GM18502 (cell line): ENCODE results near the gene LRRFIP1.
"Not testable (repeated sequence)": the region's sequence is repeated elsewhere in the genome, so short reads cannot be mapped to it uniquely, and the experiment has no call there.

ENCODE experiments used
- ATAC-seq: cut with Tn5 transposase; IDR thresholded peaks from one replicate; pipeline ENCODE4 v1.9.1; 2021; ENCODE audit warnings: mild to moderate bottlenecking; ENCODE audit not compliant: unreplicated experiment, poor library complexity

The LRRFIP1 gene, protein sequence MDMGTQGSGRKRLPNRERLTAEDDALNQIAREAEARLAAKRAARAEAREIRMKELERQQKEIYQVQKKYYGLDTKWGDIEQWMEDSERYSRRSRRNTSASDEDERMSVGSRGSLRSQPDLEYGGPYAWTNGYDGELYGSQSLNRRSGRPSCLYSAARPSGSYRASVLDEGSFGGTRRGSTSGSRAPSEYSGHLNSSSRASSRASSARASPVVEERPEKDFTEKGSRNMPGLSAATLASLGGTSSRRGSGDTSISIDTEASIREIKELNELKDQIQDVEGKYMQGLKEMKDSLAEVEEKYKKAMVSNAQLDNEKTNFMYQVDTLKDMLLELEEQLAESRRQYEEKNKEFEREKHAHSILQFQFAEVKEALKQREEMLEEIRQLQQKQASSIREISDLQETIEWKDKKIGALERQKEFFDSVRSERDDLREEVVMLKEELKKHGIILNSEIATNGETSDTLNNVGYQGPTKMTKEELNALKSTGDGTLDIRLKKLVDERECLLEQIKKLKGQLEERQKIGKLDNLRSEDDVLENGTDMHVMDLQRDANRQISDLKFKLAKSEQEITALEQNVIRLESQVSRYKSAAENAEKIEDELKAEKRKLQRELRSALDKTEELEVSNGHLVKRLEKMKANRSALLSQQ

DNA sequence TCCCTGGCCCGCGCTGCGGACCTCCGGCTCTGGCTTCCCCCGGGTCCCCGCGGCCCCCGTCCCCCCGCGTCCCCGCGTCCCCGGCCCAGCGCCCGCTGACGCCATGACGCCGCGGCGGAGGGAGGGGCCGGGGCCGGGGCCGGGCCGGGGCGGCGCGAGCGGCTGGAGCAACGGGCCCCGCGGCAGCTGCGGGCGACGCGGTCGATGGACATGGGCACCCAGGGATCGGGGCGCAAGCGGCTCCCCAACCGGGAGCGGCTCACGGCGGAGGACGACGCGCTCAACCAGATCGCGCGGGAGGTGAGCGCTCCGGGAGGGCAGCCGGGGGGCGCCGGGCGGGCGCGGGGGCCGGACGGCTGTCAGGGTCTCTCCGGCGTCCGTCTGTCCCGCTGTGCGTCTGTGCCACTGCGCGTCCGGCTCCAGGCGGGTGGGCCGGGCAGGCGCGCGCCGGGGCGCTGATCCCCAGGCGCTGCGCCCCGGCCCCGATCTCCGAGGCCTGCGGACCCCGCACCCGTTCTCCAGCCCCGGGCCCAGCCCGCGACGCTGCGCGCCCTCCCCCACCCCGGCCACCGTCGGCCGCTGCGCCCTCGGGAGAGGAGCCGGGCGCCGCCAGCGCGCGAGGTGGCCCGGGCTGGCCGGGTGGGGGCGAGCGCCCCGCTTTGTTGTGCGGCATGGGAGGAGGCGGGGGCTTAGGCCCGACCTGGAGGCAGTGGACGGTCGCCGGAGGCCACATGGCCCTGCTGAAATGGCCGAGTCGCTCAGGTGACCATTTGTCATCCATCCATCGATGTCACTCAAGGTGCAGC lies at the start of gene LRRFIP1:
Gene LRRFIP1 (plus strand): TSS at position 147 of the 806 bp plus-strand sequence. CDS start 58 bp downstream, at position 205.
- no peak for ATAC-seq

DNA sequence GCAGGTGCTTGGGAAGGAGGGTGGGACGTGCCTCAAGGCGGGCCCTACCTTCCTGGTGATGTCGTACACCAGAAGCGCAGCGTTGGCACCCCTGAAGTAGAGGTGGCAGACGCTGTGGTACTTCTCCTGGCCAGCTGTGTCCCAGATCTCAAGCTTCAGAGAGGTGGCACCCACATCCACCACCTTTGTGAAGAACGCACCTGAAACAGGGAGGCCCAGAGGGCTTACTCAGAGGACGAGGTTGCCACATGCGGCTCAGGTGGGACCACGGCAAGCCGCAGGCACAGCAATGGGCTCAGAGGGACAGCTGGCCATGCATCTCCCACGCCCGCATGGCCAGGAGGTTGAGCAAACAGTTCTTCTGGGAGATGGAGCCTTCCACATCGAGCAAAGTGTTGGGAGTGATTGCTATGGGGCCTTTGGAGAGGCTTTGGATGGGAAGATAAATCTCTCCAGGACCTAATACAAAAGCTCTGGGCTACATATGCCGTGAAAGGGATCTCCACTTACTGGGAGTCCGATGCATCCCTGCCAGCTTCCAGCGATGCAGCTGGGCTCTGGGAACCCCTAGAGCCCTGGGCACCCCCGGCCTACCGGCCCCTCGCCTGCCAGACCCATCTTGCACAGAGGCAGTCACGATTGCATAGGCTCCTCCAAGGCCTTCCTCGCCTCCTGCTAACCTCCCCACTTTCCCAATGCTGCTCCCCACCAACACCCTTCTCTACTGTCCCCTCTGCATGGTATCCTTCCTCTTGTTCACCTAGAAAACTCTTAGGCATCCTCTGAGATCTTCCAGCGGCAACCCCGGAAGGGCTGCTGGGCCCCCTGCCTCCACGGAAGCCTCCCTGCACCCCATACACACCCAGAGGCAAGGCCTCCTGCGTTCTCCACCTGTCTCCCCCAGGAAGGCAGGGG lies 49.2 kb upstream of the LRRFIP1 start:
- ATAC-seq = no peak

DNA sequence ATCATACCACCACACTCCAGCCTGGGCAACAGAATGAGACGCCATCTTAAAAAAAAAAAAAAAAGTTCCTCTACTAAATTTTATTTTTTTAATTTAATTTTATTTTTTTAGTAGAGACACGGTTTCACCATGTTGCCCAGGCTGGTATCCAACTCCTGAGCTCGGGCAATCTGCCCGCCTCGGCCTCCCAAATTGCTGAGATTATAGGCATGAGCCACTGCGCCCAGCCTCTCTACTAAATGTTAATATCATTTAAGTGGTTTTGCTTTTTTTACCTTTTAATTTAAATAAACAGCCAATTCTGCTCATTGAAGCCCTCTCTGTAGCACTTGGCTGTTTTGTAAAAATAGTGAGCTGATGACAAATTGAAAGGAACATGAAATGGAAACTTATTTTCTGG lies 46.1 kb upstream of the LRRFIP1 start:
- ATAC-seq = no peak

DNA sequence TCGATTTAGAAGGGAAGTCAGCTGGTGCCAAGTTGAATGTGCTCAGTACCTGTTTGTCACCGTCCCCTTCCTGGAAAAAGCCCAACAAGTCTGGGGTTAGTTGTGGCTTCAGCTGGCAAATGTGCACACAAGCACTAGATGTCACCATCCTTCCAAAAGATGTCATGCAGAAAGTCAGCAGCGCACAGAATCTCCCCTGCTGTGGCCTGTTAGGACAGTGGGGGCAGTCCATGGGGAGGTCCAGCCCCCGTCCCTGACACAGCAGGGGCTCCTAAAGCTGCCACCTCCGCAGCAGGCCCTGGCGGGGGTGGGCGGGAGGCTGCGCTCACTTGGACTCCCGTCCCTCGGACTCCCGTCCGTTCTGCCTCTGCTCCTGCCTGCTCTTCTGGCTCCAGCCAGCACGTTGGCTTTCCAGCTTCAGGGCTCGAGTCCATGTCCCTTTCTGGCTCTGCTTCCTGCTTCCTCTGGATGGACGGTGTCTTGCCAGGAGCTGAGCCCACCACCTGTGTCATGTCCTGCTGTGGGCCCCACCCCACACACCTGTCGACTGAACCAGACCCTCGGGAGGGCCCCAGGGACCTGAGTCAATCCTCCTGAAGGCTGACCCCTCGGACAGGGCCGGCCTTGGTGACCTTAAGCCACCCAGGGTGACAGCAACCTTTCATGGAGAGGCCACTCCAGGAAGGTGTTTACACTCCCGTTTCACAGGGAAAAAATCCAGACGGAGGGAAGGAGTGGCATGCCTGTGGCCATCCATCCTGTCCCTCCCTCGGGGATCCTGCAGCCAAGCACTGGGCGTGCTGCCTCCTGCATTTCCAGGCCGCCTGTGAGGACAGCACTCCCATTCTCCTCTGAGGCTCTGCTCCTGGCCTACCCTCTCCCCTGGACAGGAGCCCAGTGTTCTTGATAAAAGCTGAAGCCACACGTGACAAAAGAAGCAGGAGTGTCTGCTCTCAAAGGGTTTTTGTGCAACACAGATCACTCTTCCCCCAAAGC lies 45.3 kb upstream of the LRRFIP1 start:
- ATAC-seq = no peak

DNA sequence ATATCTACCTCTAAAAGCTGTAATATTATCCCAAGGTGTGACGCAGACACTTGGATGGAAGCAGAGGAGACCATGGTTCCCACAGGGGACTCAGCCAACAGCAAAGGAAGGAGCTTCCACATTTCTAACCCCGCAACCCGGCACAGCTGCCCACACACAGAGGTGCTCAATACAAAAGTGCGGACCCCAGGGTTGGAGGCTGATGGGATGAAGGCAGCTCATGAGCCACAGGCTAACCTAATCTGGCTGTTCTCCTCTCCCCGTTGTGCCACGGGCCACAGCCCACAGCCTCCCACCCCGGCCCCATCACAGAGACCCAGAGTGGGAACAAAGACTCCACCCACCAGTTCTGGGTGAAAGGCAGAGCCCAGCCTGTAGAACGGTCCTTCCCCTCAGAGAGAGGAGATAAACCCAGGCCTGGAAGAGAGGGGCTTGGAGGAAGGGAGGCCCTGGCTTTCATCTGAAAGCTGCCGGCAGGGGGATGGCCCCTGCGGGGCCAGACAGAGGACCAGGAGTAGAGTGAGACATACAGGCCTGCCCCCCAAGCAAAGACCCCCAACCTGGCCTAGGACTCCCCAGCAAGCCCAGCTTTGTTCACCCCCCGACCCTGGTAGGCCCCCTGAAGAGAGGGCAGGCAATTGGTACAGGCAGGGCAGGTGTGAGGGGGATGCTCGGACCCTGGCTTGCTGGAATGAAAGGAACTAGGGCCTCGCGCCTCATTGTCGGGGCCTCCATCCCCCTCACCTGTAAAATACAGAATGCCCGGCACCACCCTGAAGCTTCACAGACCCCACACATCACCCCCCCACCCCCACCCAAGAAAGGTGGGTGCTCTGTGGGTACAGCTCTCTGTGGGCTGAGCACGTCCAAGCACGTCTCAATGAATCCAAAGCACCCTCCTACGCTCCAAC lies 43.7 kb upstream of the LRRFIP1 start:
- no peak for ATAC-seq

DNA sequence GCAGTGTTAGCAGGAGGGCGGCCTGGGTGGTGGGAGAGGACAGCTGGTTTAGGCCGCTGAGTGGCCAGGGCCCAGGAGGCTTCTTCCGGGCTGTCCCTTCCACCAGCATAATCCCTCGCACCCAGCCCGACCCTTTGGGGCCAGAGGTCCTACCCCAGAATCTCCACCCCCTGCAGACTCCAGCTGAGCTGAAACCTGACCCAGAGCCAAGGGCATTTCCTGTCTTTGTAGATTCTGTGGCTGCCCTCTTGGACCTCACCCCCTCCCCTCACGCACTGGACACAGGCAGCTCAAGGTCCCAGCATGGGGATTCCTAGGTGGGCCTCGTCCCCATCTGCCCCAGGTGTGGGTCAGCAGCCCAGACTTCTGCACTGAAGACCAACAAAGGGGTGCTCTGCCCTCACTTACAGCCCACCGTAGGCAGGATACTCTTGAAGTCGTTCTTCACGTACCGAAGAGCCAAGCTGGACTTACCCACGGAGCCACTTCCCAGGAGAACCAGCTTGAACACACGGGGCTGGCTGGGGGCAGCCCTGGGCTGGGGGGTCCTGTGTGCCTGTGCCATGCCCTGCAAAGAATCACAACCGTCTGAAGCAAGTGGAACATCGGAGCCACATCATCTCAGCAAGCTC lies 41.7 kb upstream of the LRRFIP1 start:
- ATAC-seq = no peak

DNA sequence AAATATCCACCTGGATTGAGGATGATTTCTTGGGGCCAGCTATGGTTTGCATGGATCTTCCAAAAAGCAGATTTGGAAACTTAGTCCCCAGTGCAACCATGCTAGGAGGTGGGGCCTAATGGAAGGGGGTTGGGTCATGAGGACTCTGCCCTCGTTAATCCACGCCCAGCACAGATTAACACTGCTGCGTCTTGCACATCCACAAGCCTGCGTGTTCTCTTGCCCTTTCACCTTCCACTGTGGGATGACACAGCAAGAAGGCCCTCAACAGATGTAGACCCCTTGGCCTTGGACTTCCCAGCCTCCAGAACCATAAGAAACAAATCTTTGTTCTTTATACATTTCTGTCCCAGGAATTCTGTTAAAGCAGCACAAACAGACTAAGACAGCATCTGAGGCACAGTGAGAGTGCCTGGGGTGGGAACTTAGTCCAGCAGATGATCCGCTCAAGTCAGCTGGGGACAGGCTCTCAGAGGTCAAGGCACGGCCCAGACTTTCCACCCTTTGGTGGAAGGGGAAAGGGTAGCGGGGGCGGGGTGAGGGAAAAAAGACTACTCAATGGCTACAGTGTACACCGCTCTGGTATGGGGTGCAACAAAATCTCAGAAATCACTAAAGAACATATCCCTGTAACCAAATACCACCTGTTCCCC lies 39.2 kb upstream of the LRRFIP1 start:
- no peak for ATAC-seq

DNA sequence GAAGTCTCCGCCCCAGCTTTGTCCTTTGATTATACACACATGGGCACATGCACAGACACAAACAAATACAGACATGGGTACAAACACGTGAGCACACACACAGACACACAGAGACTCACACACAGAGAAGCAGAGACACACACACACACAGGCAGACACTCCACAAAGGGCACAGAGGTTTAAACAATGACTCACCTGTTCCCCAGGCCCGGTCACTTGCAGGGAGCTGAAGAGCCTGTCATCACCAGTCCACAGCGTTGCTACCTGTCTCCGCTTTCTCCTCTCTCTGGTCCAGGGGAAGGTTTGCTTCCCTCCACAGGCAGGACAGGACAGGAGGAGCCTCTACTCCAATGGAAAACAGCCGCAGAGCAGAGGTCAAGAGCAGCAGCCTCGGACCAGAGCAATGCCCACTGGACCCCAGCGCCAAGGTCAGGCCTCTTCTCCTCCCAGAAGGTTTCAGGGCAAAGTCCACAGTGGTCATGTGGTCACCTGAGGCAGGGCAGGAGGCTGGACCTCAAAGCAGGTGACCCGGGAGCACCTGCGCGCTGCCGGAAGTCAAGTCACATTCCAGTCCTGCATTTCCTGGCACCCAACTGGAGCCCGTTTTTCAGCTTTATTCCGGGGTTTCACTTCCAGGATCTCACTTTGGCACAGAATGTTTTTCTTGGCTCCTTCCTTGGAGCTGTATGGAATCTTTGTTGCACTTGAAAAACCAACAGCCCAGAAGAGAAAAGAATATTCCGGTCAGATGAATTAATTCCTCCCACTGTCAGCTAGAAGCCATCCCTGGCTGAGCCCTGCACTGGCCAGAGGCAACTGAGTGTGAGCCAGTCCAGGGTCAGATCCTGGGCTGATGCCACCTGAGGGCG lies 36.9 kb upstream of the LRRFIP1 start, which contains the start of gene RAB17:
Gene RAB17 (minus strand): TSS at position 463 of the 869 bp plus-strand sequence. CDS start 4,580 bp downstream, outside the sequence.
- no peak for ATAC-seq

DNA sequence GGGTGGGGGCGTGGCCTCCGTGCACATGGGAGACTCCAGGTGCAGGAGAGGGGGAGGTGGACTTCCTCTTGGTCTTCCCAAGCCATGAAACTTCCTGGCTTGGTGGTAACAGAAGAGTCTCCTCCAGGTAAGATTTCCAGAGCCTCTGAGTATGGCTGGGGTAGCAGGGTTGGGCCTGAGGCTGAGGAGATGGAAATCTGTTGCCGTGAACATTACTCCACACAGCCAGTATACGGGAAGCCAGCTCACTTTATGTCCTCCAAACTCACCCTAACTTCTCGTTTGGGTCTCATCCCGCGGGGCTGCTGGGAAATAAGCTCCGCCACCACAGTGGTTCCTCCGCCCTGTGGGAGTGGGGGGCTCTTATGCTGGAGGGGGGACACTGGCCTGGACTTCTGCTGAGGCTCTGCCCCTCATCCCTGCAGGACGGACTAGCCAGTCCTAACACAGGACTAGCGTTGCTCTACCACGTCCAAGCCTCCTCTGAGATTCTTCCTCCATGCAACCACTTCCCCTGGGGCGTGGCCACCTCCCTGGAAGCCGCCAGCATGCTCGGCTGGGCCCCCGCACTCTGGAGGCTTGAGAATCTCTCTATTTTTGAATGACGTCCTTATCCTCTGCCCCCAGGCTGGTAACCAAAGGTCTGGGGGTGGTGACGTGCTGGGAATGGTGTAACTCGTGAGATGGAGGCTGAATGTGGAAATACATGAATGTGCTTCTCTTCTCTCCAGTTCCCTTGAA lies 36.1 kb upstream of the LRRFIP1 start:
- ATAC-seq = no peak

DNA sequence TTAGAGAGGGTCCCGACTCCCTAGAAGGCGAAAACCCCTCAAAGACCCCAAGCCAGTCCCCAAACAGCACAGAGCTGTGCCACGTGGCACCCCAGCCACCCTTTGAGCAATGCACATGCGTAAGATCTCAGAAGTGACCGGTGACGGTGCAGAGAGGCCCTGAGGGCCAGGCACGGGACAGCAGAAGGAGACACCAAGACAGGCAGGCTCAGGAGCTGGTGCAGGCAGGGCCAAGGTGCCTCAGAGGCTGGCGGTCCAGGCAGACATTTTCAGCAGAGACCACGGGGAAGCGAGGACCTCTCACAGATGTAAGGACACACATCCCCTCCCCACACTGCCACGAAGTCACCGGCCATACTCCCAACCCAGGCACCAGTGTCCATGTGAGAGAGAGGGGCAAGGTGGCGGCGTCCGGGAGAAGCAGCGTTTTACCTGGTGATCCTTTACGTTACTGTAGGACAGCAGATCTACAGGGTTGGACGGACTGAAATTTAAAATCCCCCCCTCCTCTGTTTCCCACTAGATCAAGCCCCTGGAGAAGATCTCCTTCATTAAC lies 34.9 kb upstream of the LRRFIP1 start:
- ATAC-seq = no peak

DNA sequence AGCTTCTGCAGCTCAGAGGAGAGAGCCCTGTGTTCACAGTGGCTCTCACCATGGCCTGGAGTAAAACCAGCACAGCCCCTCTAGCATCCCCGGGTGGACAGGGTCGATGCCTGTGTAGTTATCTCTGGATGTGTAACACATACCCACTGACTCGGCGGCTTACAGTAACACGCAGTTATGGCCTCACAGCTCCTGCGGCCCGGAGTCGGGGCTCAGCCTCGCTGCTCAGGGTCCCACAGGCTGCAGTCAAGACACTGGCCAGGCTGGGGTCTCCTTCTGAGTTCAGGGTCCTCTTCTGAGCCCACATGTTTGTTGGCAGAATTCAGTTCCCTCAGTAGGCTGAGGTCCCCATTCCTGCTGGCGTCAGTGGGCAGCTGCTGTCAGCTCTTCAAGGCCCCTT lies 34.4 kb upstream of the LRRFIP1 start:
- ATAC-seq = no peak

DNA sequence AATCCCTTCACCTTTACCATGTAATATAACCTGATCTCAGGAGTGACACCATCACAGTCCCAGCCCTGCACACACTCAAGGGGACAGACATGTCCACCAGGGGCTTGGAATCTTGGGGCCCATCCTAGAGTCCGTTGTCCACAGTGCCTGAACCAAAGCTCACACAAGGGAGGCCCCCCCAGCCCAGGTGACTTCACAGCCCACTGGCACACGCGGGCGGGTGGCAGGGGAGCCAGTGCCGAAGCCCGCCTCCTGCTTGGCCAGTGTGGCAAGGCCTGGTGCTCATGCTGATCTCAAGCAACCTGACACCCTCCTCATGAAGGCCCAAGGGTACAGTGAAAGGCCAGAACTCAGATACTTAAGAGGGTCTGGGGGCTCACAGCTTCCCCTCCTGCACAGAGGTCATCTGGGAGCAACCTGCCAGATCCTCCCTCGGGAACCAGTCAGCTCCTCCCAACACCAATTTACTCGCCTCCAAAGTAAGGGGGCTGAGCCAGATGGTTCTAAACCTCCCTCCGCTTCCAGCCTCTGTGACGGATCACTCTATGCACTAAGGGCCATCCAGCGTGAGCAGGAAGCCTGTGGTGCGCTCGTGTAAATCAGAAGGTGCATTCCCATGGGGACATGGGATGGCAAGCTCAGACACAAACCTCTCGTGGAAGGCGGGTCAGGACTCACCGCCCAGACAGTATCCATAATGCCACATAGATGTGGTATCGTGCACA lies 33.6 kb upstream of the LRRFIP1 start:
- ATAC-seq = no peak

DNA sequence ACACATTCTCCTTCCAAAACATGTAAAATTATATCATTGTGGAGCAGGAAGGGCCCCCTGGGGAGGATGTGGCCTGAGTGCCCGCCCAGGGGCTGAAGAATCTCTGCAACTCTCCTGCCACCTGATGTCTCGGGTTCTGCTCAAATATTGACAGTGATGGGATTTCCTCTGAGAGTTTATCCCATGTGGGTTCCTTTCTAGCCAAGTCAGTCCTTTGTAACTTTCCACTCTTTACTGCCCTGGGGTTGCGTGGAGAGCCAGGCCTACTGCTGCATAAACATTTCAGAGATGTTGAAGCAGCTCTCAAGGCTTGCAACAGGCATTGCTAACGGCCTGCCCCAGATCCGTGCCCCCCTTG lies 32.9 kb upstream of the LRRFIP1 start:
- ATAC-seq = no peak

DNA sequence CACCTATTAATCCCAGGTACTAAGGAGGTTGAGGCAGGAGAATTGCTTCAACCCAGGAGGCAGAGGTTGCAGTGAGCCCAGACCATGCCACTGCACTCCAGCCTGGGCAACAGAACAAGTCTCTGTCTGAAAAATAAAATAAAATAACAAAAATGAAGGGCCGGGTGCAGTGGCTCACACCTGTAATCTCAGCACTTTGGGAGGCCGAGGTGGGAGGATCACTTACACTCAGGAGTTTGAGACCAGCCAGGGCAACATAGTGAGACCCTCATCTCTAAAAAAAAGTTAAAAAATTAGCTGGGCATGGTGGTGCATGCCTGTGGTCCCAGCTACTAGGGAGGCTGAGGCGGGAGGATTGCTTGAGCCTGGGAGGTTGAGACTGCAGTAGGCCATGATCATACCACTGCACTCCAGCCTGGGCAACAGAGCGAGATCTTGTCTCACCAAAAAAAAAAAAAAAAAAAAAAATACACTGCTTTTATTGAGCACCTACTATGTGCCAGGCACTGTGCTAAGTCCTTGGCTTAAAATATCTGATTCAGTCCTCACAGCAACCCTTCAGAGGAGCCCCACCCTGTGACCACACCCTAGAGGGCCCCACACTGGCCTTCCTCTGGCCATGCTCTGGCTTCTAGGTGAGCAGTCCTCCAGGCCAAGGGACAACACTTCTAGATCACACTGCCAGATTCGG lies 31.4 kb upstream of the LRRFIP1 start:
- ATAC-seq = not testable (repeated sequence)
